ENCODE measurements around the gene ATM. TPM values are rescaled to one million over a fixed set of nuclear protein-coding genes. Genes with fewer than 3 reads are reported as not detected.

The ATM gene
- total and polyA plus RNA-seq, 2 experiments from 2014 or later = 27.6 to 59.3 TPM

GRCh38 chr11:108213784-108214183 lies 9.1 kb upstream of the ATM start:
- H3K4me3 ChIP-seq = no peak overlapping the region
- H3K27ac Mint-ChIP-seq = no peak overlapping the region
- H3K9me2 ChIP-seq (ENCODE audit: insufficient read depth) = no peaks in the 10 kb centered on the region
- H3K4me2 ChIP-seq = no peak overlapping the region
- DNase-seq (ENCODE audit: low spot score) (no peak), ATAC-seq (no peak)
- H3K4me3 Mint-ChIP-seq = no peak overlapping the region
- H3K27me3 Mint-ChIP-seq (ENCODE audit: insufficient read depth, low read depth, poor library complexity) = no peaks in the 10 kb centered on the region
- peaks cover under 1% of the 10 kb centered on the region; the same call in 1 of the 3 replicates for H3K9me3 Mint-ChIP-seq
- no peaks in the 10 kb centered on the region for H3K27me3 ChIP-seq (ENCODE audit: insufficient read depth)
- H3K36me3 ChIP-seq (ENCODE audit: insufficient read depth) = no peaks in the 10 kb centered on the region; the same call in 1 of the 2 replicates
- H3K27ac ChIP-seq (ENCODE audit: low read depth) = no peak overlapping the region
- TF ChIP-seq NANOG (IDR thresholded peaks at IDR 0.05; ENCODE audit: borderline replicate concordance) = no peak
- TF ChIP-seq REST (IDR thresholded peaks at IDR 0.05; ENCODE audit: unreplicated experiment) = no peak
- TF ChIP-seq CTCF (conservative IDR thresholded peaks at IDR 0.05; ENCODE audit: low read depth in 2 of 2) = no peak
- TF ChIP-seq EZH2phosphoT487 (IDR thresholded peaks at IDR 0.05; ENCODE audit: unreplicated experiment) = no peak
- TF ChIP-seq JUNB (IDR thresholded peaks at IDR 0.05; ENCODE audit: unreplicated experiment) = no peak
- TF ChIP-seq ZNF114 (CRISPR knock-in tag; IDR thresholded peaks at IDR 0.05) = no peak
- TF ChIP-seq ETS1 (IDR thresholded peaks at IDR 0.05) = no peak
- no peak for TF ChIP-seq ZNF331 (CRISPR knock-in tag; IDR thresholded peaks at IDR 0.05; ENCODE audit: low read depth)
- H3K36me3 Mint-ChIP-seq (ENCODE audit: low read depth) = peaks cover 46% of the 10 kb centered on the region
- H3K79me2 ChIP-seq (replicated peaks; ENCODE audit: insufficient read depth) = peaks cover 100% of the 10 kb centered on the region
- peaks cover 33% of the 10 kb centered on the region; the same call in 1 of the 2 replicates for H4K20me1 ChIP-seq (replicated peaks; ENCODE audit: insufficient read depth)
- H3K4me1 Mint-ChIP-seq = peaks cover 6% of the 10 kb centered on the region; the same call in 2 of the 3 replicates
- no peaks in the 10 kb centered on the region for H3K4me1 ChIP-seq (ENCODE audit: insufficient read depth)
- no peak overlapping the region for H2AFZ ChIP-seq
- no peaks in the 10 kb centered on the region for H3F3A ChIP-seq (replicated peaks; ENCODE audit: low read depth)

- DNase-seq (ENCODE audit: low spot score) (no peak), ATAC-seq (no peak)
- Mint-ChIP-seq H3K27me3 (ENCODE audit: insufficient read depth, low read depth, poor library complexity) (no peaks in the 10 kb centered on the region), H3K9me3 (no peaks in the 10 kb centered on the region), H3K36me3 (ENCODE audit: low read depth) (peaks cover 20% of the 10 kb centered on the region), H3K4me3 (no peak overlapping the region), H3K4me1 (peaks cover 27% of the 10 kb centered on the region), H3K27ac (no peak overlapping the region)
- no peaks in the 10 kb centered on the region for H3F3A ChIP-seq (replicated peaks; ENCODE audit: low read depth)
- H3K27me3 ChIP-seq (ENCODE audit: insufficient read depth) = no peaks in the 10 kb centered on the region
- H2AFZ ChIP-seq = no peak overlapping the region
- H3K4me3 ChIP-seq = no peak overlapping the region
- H3K4me2 ChIP-seq = no peak overlapping the region
- no peak overlapping the region for H3K27ac ChIP-seq (ENCODE audit: low read depth)
- no peaks in the 10 kb centered on the region for H3K9me2 ChIP-seq (ENCODE audit: insufficient read depth)
- H3K4me1 ChIP-seq (ENCODE audit: insufficient read depth) = peaks cover 20% of the 10 kb centered on the region
- no peaks in the 10 kb centered on the region for H3K36me3 ChIP-seq (ENCODE audit: insufficient read depth)
- peaks cover 100% of the 10 kb centered on the region for H3K79me2 ChIP-seq (replicated peaks; ENCODE audit: insufficient read depth)
- TF ChIP-seq STAT1 (IDR thresholded peaks at IDR 0.05; ENCODE audit: unreplicated experiment) = no peak
- no peak for TF ChIP-seq CREB1 (CRISPR knock-in tag; IDR thresholded peaks at IDR 0.05; ENCODE audit: low read depth)
- peaks cover 45% of the 10 kb centered on the region for H4K20me1 ChIP-seq (replicated peaks; ENCODE audit: insufficient read depth)
Observed at GRCh38 chr11:108216988-108217387, 5.9 kb upstream of the ATM start.
